ENCODE results near the gene ISX.
"Not testable (repeated sequence)": the region's sequence is repeated elsewhere in the genome, so short reads cannot be mapped to it uniquely, and the experiment has no call there.

Gene ISX

DNA sequence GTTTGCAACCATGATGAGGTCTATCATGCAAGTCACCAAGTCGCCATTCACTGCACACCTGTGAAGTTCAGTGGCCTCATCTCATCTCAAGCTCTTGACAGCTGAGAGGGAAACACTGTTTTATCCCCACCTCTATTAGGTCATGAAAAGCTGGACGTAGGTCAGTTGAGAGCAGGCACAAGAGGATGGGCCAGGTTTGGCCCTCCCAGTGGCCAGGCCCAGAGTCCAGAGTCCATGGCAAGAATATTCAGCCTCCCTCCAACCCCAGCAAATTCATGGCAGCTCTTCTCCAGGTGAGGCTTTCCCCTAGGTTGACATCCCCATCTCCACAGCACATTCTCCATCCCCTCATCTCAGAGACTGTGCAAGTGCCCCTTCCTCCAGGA lies 22.0 kb upstream of the ISX start:
- ATAC-seq (ENCODE audit: low read depth): no peak
- no peak for DNase-seq (ENCODE audit: low spot score)
- TF ChIP-seq, protein P1, sequence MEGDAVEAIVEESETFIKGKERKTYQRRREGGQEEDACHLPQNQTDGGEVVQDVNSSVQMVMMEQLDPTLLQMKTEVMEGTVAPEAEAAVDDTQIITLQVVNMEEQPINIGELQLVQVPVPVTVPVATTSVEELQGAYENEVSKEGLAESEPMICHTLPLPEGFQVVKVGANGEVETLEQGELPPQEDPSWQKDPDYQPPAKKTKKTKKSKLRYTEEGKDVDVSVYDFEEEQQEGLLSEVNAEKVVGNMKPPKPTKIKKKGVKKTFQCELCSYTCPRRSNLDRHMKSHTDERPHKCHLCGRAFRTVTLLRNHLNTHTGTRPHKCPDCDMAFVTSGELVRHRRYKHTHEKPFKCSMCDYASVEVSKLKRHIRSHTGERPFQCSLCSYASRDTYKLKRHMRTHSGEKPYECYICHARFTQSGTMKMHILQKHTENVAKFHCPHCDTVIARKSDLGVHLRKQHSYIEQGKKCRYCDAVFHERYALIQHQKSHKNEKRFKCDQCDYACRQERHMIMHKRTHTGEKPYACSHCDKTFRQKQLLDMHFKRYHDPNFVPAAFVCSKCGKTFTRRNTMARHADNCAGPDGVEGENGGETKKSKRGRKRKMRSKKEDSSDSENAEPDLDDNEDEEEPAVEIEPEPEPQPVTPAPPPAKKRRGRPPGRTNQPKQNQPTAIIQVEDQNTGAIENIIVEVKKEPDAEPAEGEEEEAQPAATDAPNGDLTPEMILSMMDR (IDR thresholded peaks at IDR 0.05; ENCODE audit: poor library complexity, severe bottlenecking): no peak
- no peaks in the 10 kb centered on the region for H3K4me1 ChIP-seq (ENCODE audit: insufficient read depth, poor library complexity, severe bottlenecking)
- no peak overlapping the region for H3K27ac ChIP-seq (ENCODE audit: poor library complexity, severe bottlenecking)
- peaks cover 2% of the 10 kb centered on the region for H3K9me3 ChIP-seq (ENCODE audit: severe bottlenecking)
- no peaks in the 10 kb centered on the region for H3K36me3 ChIP-seq (ENCODE audit: low read depth)
- no peaks in the 10 kb centered on the region for H3K27me3 ChIP-seq (ENCODE audit: insufficient read depth, poor library complexity, severe bottlenecking)
- no peak overlapping the region for H3K4me3 ChIP-seq (ENCODE audit: severe bottlenecking)

DNA sequence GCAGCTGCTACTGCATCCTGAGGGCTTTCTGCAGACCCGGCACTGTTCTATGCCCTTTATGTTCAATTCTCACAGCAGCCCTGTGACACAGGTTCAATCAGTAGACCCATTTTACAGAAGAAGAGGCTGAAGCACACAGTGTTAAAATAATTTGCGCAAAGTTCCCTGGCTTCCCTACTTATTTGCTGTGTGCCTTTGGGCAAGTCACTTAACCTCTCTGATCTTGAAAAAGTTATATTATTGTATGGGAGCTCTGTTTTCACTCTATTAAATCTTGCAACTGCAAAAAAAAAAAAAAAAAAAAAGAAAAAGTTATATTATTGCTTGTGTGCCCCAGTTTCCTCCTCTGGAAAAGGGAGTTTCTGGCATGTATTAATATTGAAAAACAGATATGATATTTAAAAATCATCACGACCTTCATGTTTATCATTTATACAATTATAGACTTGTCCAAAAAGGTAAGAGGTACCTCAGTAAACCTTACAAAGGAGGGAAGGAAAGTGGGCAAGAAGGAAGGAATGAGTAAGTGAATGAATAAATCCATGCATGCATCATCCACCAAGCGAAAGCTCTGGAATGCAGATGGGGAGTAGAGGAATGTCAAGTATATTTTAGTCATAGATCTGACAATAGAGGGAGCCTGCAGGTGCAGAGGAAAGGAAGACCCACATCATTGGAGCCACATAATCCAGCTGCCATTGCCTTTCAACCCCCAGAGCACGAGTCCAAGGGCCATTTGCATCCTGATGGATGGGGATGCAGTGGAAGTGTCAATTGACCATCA lies 21.2 kb upstream of the ISX start:
- Histone ChIP-seq H3K27me3 (ENCODE audit: insufficient read depth, poor library complexity, severe bottlenecking) (no peaks in the 10 kb centered on the region), H3K27ac (ENCODE audit: poor library complexity, severe bottlenecking) (no peak overlapping the region), H3K36me3 (ENCODE audit: low read depth) (no peaks in the 10 kb centered on the region), H3K4me3 (ENCODE audit: severe bottlenecking) (no peak overlapping the region), H3K9me3 (ENCODE audit: severe bottlenecking) (peaks cover 2% of the 10 kb centered on the region), H3K4me1 (ENCODE audit: insufficient read depth, poor library complexity, severe bottlenecking) (no peaks in the 10 kb centered on the region)
- TF ChIP-seq, protein P1 (IDR thresholded peaks at IDR 0.05; ENCODE audit: poor library complexity, severe bottlenecking): no peak
- DNase-seq (ENCODE audit: low spot score) (no peak), ATAC-seq (ENCODE audit: low read depth) (no peak)

DNA sequence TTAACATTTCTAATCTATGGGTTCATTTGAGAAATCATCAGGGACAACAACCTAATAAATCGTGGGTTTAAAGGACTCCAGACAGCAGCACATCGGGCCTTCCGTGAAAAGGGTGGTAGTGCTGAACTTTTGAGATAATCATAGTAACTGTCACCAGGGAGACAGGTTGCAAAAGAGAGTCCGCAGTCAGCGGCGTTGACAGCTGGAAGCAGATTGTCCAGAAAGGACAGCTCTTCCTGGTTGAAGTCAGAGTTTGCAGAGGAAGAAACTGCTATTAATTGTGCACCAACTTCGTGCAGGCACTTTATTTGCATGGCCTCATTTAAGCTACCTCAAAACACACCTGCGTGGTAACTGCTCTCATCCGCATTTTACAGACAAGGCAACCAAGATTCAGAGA lies 20.5 kb upstream of the ISX start:
- H3K27ac ChIP-seq (ENCODE audit: poor library complexity, severe bottlenecking): no peak overlapping the region
- DNase-seq (ENCODE audit: low spot score): no peak
- H3K36me3 ChIP-seq (ENCODE audit: low read depth): no peaks in the 10 kb centered on the region

DNA sequence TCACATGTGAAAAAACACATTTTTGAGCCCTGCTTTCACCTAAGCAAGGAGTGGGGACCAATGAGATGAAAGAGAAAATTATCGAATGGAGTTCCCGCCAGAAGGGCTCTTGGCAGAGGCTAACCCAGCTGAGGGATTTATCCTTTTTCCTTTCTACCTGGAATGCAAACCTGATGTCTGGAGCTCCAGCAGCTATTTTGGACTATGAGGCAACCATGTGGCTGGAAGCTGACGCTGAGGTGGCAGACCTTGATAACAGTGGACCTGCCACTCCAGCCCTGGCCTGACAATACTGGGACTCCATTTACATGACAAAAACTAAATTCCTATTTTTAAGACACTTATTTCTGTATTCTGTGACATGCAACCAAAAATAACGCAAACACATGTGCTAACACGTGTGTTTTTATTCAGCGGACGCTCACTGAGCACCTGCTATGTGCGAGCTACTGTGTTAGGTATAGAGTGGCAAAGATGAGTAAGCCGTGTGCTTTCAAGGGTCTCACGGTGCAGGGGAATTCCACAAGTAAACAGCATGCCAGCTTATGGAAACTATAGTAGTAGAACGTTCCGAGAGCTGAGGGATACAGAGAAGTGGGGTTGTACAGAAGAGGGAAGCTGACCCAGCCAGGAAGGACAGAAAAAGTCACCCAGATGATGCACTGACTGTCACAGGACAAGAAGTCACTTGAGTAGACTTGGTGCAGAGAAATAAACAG lies 19.1 kb upstream of the ISX start:
- no peaks in the 10 kb centered on the region for H3K27me3 ChIP-seq (ENCODE audit: insufficient read depth, poor library complexity, severe bottlenecking)
- peaks cover 2% of the 10 kb centered on the region for H3K9me3 ChIP-seq (ENCODE audit: severe bottlenecking)
- TF ChIP-seq, protein P1 (IDR thresholded peaks at IDR 0.05; ENCODE audit: poor library complexity, severe bottlenecking): no peak
- no peak for DNase-seq (ENCODE audit: low spot score)
- H3K36me3 ChIP-seq (ENCODE audit: low read depth): no peaks in the 10 kb centered on the region
- no peak for ATAC-seq (ENCODE audit: low read depth)
- H3K27ac ChIP-seq (ENCODE audit: poor library complexity, severe bottlenecking): no peak overlapping the region
- no peak overlapping the region for H3K4me3 ChIP-seq (ENCODE audit: severe bottlenecking)
- H3K4me1 ChIP-seq (ENCODE audit: insufficient read depth, poor library complexity, severe bottlenecking): no peaks in the 10 kb centered on the region

More for the DNA sequence above, 20.5 kb upstream of the ISX start:
- H3K4me1 ChIP-seq (ENCODE audit: insufficient read depth, poor library complexity, severe bottlenecking): no peaks in the 10 kb centered on the region
- H3K27me3 ChIP-seq (ENCODE audit: insufficient read depth, poor library complexity, severe bottlenecking): no peaks in the 10 kb centered on the region
- H3K9me3 ChIP-seq (ENCODE audit: severe bottlenecking): peaks cover 2% of the 10 kb centered on the region
- ATAC-seq (ENCODE audit: low read depth): no peak
- H3K4me3 ChIP-seq (ENCODE audit: severe bottlenecking): no peak overlapping the region
- TF ChIP-seq, protein P1 (IDR thresholded peaks at IDR 0.05; ENCODE audit: poor library complexity, severe bottlenecking): no peak

DNA sequence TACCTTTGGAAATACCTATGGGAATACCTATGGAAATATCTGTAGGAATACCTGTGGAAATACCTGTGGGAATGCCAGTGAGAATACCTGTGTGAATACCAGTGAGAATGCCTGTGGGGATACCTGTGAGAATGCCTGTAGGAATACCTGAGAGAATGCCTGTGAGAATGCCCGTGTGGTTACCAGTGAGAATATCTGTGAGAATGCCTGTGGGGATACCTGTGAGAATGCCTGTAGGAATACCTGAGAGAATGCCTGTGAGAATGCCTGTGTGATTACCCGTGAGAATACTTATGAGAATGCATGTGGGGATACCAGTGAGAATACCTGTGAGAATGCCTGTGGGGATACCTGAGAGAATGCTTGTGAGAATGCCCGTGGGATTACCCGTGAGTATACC lies 15.9 kb upstream of the ISX start:
- not testable (repeated sequence) for H3K36me3 ChIP-seq (ENCODE audit: low read depth); H3K27ac ChIP-seq (ENCODE audit: poor library complexity, severe bottlenecking); ATAC-seq (ENCODE audit: low read depth)

More for the DNA sequence above, 15.9 kb upstream of the ISX start:
- not testable (repeated sequence) for H3K27me3 ChIP-seq (ENCODE audit: insufficient read depth, poor library complexity, severe bottlenecking); H3K4me3 ChIP-seq (ENCODE audit: severe bottlenecking); H3K9me3 ChIP-seq (ENCODE audit: severe bottlenecking); H3K4me1 ChIP-seq (ENCODE audit: insufficient read depth, poor library complexity, severe bottlenecking); DNase-seq (ENCODE audit: low spot score)

All from RWPE2 (cell line).